LNCaP clone FGC (cell line): ENCODE data around the gene SAMD14.

Experiments
- DNase-seq: peaks from one replicate; pipeline ENCODE4 v3.0.0-alpha.2; 2011; ENCODE audit warnings: low read depth
- H3K4me3 ChIP-seq: 2 replicates; pipeline ENCODE4 v1.5.1; 2011; ENCODE audit warnings: mild to moderate bottlenecking, low read depth, low read length, control low read depth
- CTCF ChIP-seq: IDR thresholded peaks from 2 replicates; pipeline ENCODE4 v1.5.1; 2012; ENCODE audit warnings: mild to moderate bottlenecking; ENCODE audit not compliant: control insufficient read depth, insufficient read depth; ENCODE audit errors: extremely low read depth

The SAMD14 gene

GRCh38 chr17:50157891-50158290 lies 27.9 kb upstream of the SAMD14 start:
- no peak overlapping the region for H3K4me3 ChIP-seq
- DNase-seq: no peak
- no peak for TF ChIP-seq CTCF

GRCh38 chr17:50155115-50155819 lies 25.3 kb upstream of the SAMD14 start:
- no peak for TF ChIP-seq CTCF
- DNase-seq: no peak
- H3K4me3 ChIP-seq: no peak overlapping the region

- TF ChIP-seq CTCF: no peak
- H3K4me3 ChIP-seq: no peak overlapping the region
- DNase-seq: no peak
These were observed 24.6 kb upstream of the SAMD14 start for GRCh38 chr17:50154604-50155003.

- TF ChIP-seq CTCF: no peak
- DNase-seq: no peak
- no peak overlapping the region for H3K4me3 ChIP-seq
These were observed 24.0 kb upstream of the SAMD14 start for GRCh38 chr17:50153650-50154575.

GRCh38 chr17:50152736-50153135 lies 22.8 kb upstream of the SAMD14 start:
- TF ChIP-seq CTCF: no peak
- DNase-seq: no peak
- H3K4me3 ChIP-seq: peak overlapping the region; percentile 66

GRCh38 chr17:50151937-50152547 lies 22.1 kb upstream of the SAMD14 start:
- peak; percentile 81 for DNase-seq

More at GRCh38 chr17:50151937-50152547, 22.1 kb upstream of the SAMD14 start:
- no peak for TF ChIP-seq CTCF
- peak overlapping the region; percentile 66 for H3K4me3 ChIP-seq
